ENCODE results near the gene HSD17B13.

DNA sequence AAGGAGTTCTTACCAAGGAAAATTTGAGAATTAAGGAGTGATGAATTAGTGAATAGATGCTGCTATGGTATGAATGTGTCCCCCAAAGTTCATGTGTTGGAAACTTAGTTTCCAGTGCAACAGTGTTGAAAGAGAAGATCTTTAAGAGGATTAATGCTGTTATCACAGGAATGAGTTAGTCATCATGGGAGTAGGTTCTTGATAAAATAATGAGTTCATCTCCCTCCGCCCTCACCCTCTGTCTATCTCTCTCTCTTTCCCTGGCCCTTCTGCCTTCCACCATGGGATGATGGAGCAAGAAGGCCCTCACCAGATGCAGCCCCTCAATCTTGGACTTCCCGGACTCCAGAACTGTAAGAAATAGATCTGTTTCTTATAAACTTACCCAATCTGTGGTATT is 64.0 kb downstream of the HSD17B13 start:
- TF ChIP-seq, protein P1, sequence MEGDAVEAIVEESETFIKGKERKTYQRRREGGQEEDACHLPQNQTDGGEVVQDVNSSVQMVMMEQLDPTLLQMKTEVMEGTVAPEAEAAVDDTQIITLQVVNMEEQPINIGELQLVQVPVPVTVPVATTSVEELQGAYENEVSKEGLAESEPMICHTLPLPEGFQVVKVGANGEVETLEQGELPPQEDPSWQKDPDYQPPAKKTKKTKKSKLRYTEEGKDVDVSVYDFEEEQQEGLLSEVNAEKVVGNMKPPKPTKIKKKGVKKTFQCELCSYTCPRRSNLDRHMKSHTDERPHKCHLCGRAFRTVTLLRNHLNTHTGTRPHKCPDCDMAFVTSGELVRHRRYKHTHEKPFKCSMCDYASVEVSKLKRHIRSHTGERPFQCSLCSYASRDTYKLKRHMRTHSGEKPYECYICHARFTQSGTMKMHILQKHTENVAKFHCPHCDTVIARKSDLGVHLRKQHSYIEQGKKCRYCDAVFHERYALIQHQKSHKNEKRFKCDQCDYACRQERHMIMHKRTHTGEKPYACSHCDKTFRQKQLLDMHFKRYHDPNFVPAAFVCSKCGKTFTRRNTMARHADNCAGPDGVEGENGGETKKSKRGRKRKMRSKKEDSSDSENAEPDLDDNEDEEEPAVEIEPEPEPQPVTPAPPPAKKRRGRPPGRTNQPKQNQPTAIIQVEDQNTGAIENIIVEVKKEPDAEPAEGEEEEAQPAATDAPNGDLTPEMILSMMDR (conservative IDR thresholded peaks at IDR 0.05; ENCODE audit: low read depth in 2 of 2), result no peak
- no peak for TF ChIP-seq POLR2AphosphoS5 (IDR thresholded peaks at IDR 0.05; ENCODE audit: low read depth)
- no peak for TF ChIP-seq STAT1 (IDR thresholded peaks at IDR 0.05; ENCODE audit: unreplicated experiment)
- TF ChIP-seq JUNB (IDR thresholded peaks at IDR 0.05; ENCODE audit: unreplicated experiment), result no peak
